GM18526 (cell line): ENCODE measurements around the gene CCR2.

Source experiments
- POLR2A ChIP-seq: IDR thresholded peaks from 3 replicates; pipeline ENCODE4 v1.6.1; 2011; ENCODE audit not compliant: insufficient read length; ENCODE audit errors: extremely low read depth

Gene CCR2

GRCh38 chr3:46353647-46354410, at the start of gene CCR2:
Gene CCR2 (plus strand): TSS chr3:46354111. CDS start chr3:46357528, 3,417 bp downstream.
- no peak for TF ChIP-seq POLR2A

- no peak for TF ChIP-seq POLR2A
These were observed 49.2 kb upstream of the CCR2 start for GRCh38 chr3:46304739-46305138.

- TF ChIP-seq POLR2A = no peak
These were observed 40.9 kb upstream of the CCR2 start for GRCh38 chr3:46312991-46313390.

- no peak for TF ChIP-seq POLR2A
These were observed 39.4 kb upstream of the CCR2 start for GRCh38 chr3:46314517-46314916.

GRCh38 chr3:46316206-46316605, 37.7 kb upstream of the CCR2 start:
- TF ChIP-seq POLR2A = no peak

GRCh38 chr3:46318207-46318927, 35.5 kb upstream of the CCR2 start:
- no peak for TF ChIP-seq POLR2A

GRCh38 chr3:46321461-46322104, 32.3 kb upstream of the CCR2 start:
- no peak for TF ChIP-seq POLR2A

GRCh38 chr3:46324036-46324435, 29.9 kb upstream of the CCR2 start:
- TF ChIP-seq POLR2A = no peak

- no peak for TF ChIP-seq POLR2A
These were observed 28.1 kb upstream of the CCR2 start for GRCh38 chr3:46325645-46326300.

- no peak for TF ChIP-seq POLR2A
These were observed 19.0 kb upstream of the CCR2 start for GRCh38 chr3:46334741-46335478.

- TF ChIP-seq POLR2A = no peak
These were observed 18.4 kb upstream of the CCR2 start for GRCh38 chr3:46335541-46335940.

GRCh38 chr3:46337911-46338310, 16.0 kb upstream of the CCR2 start:
- TF ChIP-seq POLR2A = no peak

- no peak for TF ChIP-seq POLR2A
These were observed 15.1 kb upstream of the CCR2 start for GRCh38 chr3:46338840-46339239.

- no peak for TF ChIP-seq POLR2A
These were observed 9.4 kb upstream of the CCR2 start for GRCh38 chr3:46344476-46344875.
